GM12878 (cell line): ENCODE measurements around the gene TMEM174. TPM values are rescaled to one million over a fixed set of nuclear protein-coding genes. Genes with fewer than 3 reads are reported as not detected.

Source experiments
- ATAC-seq: fragments of 200-7000 bp; cut with Tn5 transposase; 3 replicates; pipeline ENCODE4 v1.9.1; 2020; ENCODE audit warnings: mild to moderate bottlenecking, moderate library complexity
- BruUV-seq: library from RNA; stranded (reverse); fragments of 400-500 nt; replicated peaks from 2 replicates; lab custom pipeline; 2021; lab: Mats Ljungman, UMichigan
- CTCF ChIA-PET: fragments of 300-600 bp; sonication (Branson Sonifier 250); formaldehyde crosslinking; extraction: SDS; loops from one replicate; lab custom pipeline; 2021; ENCODE audit warnings: inconsistent platforms; lab: Yijun Ruan, JAX
- POLR2A ChIA-PET: fragments of 350-600 bp; formaldehyde crosslinking; extraction: SDS; loops from one replicate; lab custom pipeline; 2021; ENCODE audit warnings: inconsistent platforms; lab: Charles Lee
- RAD21 ChIA-PET: fragments of 300-600 bp; sonication (Branson Sonifier 250); formaldehyde crosslinking; loops from one replicate; lab custom pipeline; 2023; ENCODE audit warnings: antibody characterized with exemption; ENCODE audit not compliant: unreplicated experiment; lab: Charles Lee
- SMC1A ChIA-PET: fragments of 300-600 bp; sonication (Branson Sonifier 250); formaldehyde crosslinking; loops from one replicate; lab custom pipeline; 2023; ENCODE audit not compliant: unreplicated experiment, uncharacterized antibody; lab: Charles Lee
- DNase-seq: peaks from one replicate; pipeline ENCODE4 v3.0.0-alpha.2; 2011; ENCODE audit warnings: low read depth, low spot score
- FAIRE-seq: peaks from 3 replicates; lab custom pipeline; 2011; peaks lifted over from hg19 to GRCh38; lab: Jason Lieb, UNC
- H2AFZ ChIP-seq: 2 replicates; pipeline ENCODE4 v1.6.0; 2011; ENCODE audit warnings: low read depth, low read length, control low read depth; ENCODE audit not compliant: control insufficient read depth
- H3K27ac ChIP-seq: 2 replicates; pipeline ENCODE4 v1.5.1; 2011; ENCODE audit warnings: control low read depth; ENCODE audit not compliant: control insufficient read depth, insufficient read depth
- H3K27me3 ChIP-seq, 2 experiments: replicated peaks in 1 of 2; 2 replicates each; pipeline versions ENCODE4 v1.6.0 to v1.6.1; 2011; ENCODE audit warnings: low read length in 1 of 2; ENCODE audit not compliant: control insufficient read depth in 2 of 2, insufficient read depth in 2 of 2
- H3K36me3 ChIP-seq, 2 experiments: 2 replicates each; pipeline ENCODE4 v1.5.1; 2011; ENCODE audit warnings: low read length in 1 of 2; ENCODE audit not compliant: control insufficient read depth in 2 of 2, insufficient read depth in 2 of 2
- H3K4me1 ChIP-seq: 2 replicates; pipeline ENCODE4 v1.6.1; 2011; ENCODE audit warnings: mild to moderate bottlenecking, low read length, moderate library complexity, mixed read lengths; ENCODE audit not compliant: control insufficient read depth, insufficient read depth
- H3K4me2 ChIP-seq: 2 replicates; pipeline ENCODE4 v1.6.0; 2011; ENCODE audit warnings: control low read depth; ENCODE audit not compliant: control insufficient read depth, insufficient read depth
- H3K4me3 ChIP-seq: fragments of 200-600 bp; sonication (generic); 2 replicates; pipeline ENCODE4 v1.5.1; 2016
- H3K79me2 ChIP-seq: 2 replicates; pipeline ENCODE4 v1.6.0; 2011; ENCODE audit warnings: low read length; ENCODE audit not compliant: control insufficient read depth, insufficient read depth
- H3K9ac ChIP-seq: 2 replicates; pipeline ENCODE4 v1.8.0; 2011; ENCODE audit warnings: low read length, control low read depth, mixed read lengths; ENCODE audit not compliant: control insufficient read depth, insufficient read depth
- H3K9me3 ChIP-seq: replicated peaks from 3 replicates; pipeline ENCODE4 v1.5.1; 2011; ENCODE audit warnings: mild to moderate bottlenecking, low read length; ENCODE audit not compliant: control insufficient read depth, insufficient read depth
- H4K20me1 ChIP-seq: 2 replicates; pipeline ENCODE4 v1.6.0; 2011; ENCODE audit not compliant: control insufficient read depth, insufficient read depth
- ATF7 ChIP-seq: fragments of 450-650 bp; IDR thresholded peaks from 2 replicates; pipeline ENCODE4 v1.6.1; 2016; ENCODE audit warnings: low read depth, mild to moderate bottlenecking
- EP300 ChIP-seq, 2 experiments: fragments of 150-350 bp in 1 of 2; IDR thresholded peaks; 2 replicates each; pipeline ENCODE4 v1.6.1; 2011 to 2012; ENCODE audit warnings: low read depth in 2 of 2, low read length in 2 of 2, borderline replicate concordance in 1 of 2, improper control_type of control experiment in 1 of 2, inconsistent platforms in 1 of 2; ENCODE audit not compliant: control insufficient read depth in 1 of 2
- ETV6 ChIP-seq, 2 experiments: fragments of 450-650 bp in 1 of 2; IDR thresholded peaks in 1 of 2; conservative IDR thresholded peaks in 1 of 2; 2 replicates each; pipeline ENCODE4 v1.6.1; 2014; ENCODE audit warnings: antibody characterized with exemption in 1 of 2, borderline replicate concordance in 1 of 2, low read depth in 1 of 2, mild to moderate bottlenecking in 1 of 2, moderate library complexity in 1 of 2
- POLR2AphosphoS2 ChIP-seq: IDR thresholded peaks from 2 replicates; pipeline ENCODE4 v1.6.1; 2011; ENCODE audit warnings: low read depth, mild to moderate bottlenecking, low read length, improper control_type of control experiment, moderate library complexity
- RAD21 ChIP-seq: IDR thresholded peaks from 2 replicates; pipeline ENCODE4 v1.6.1; 2011; ENCODE audit warnings: mild to moderate bottlenecking, low read depth, low read length, moderate library complexity; ENCODE audit not compliant: insufficient read depth
- RBBP5 ChIP-seq: fragments of 200-600 bp; sonication (generic); conservative IDR thresholded peaks from 2 replicates; pipeline ENCODE4 v1.6.1; 2016
- RFX5 ChIP-seq: IDR thresholded peaks from 2 replicates; pipeline ENCODE4 v1.6.1; 2011; ENCODE audit warnings: low read depth, low read length, improper control_type of control experiment
- SMAD1 ChIP-seq: fragments of 450-650 bp; IDR thresholded peaks from 2 replicates; pipeline ENCODE4 v1.6.1; 2018; ENCODE audit warnings: mild to moderate bottlenecking, low read depth; ENCODE audit not compliant: partially characterized antibody
- SUPT20H ChIP-seq: IDR thresholded peaks from 2 replicates; pipeline ENCODE4 v1.6.1; 2011; ENCODE audit warnings: low read depth, mild to moderate bottlenecking, low read length, moderate library complexity, borderline replicate concordance; ENCODE audit not compliant: control insufficient read depth
- ZNF274 ChIP-seq: IDR thresholded peaks from one replicate; pipeline ENCODE4 v1.8.0; 2011; ENCODE audit not compliant: insufficient read length, insufficient read depth
- WGBS: methylation state at CpG from one replicate; pipeline ENCODE4 v1.1.6; 2016; ENCODE audit warnings: low lambda C conversion rate; ENCODE audit not compliant: insufficient replicate concordance, insufficient coverage; ENCODE audit errors: missing lambda C conversion rate; 5-methylcytosine and 5-hydroxymethylcytosine counted together
- in situ Hi-C: fragments of 300-500 bp; cut with MboI; formaldehyde crosslinking; loops from 9 replicates; pipeline ENCODE4 v1.14.3; 2018; ENCODE audit warnings: mixed read lengths
- intact Hi-C: fragments of 100-400 bp; cut with micrococcal nuclease; formaldehyde crosslinking; loops from one replicate; pipeline ENCODE4 v1.14.2; 2022; ENCODE audit not compliant: unreplicated experiment
- polyA plus RNA-seq, 11 experiments: library from polyadenylated mRNA; depleted of rRNA in 4 of 11; unstranded in 6 of 11; stranded (reverse) in 5 of 11; fragments of >200 nt; fragmentation: Nextera tagmentation in 4 of 11; fragmentation: Illumina TruSeq in 1 of 11; extraction: Ambion mirVana in 4 of 11; extraction: Trizol in 1 of 11; gene quantifications; 1 replicate in 1 of 11; 2 replicates in 10 of 11; pipeline versions ENCODE4 v1.2.1 to v1.2.3, GENCODE V29; 2011 to 2016; ENCODE audit warnings: inconsistent platforms in 2 of 11, missing spikeins in 2 of 11, low read depth in 1 of 11
- total RNA-seq, 4 experiments: library from RNA; depleted of rRNA in 3 of 4; stranded (reverse); fragments of >200 nt in 3 of 4; fragmentation: Illumina TruSeq in 1 of 4; extraction: Trizol in 1 of 4; gene quantifications; 2 replicates each; pipeline versions ENCODE4 v1.2.1 to v1.2.3, GENCODE V29; 2013 to 2021
- TF ChIP-seq, protein P1 (sequence below): fragments of 450-650 bp; IDR thresholded peaks from 2 replicates; pipeline ENCODE4 v1.6.1; 2017; ENCODE audit warnings: low read depth, mild to moderate bottlenecking, moderate library complexity
- TF ChIP-seq, protein P2 (sequence below): fragments of 150-350 bp; IDR thresholded peaks from 2 replicates; pipeline ENCODE4 v1.6.1; 2014; ENCODE audit warnings: mild to moderate bottlenecking, low read depth, low read length
- TF ChIP-seq, protein P3 (sequence below): fragments of 450-650 bp; IDR thresholded peaks from 2 replicates; pipeline ENCODE4 v1.6.1; 2017; ENCODE audit warnings: mild to moderate bottlenecking, moderate library complexity

TMEM174 gene
- total and polyA plus RNA-seq, 10 of the 15 experiments (the other 5 are each of a cell fraction or from before 2014, with no cell fraction given): not detected

DNA sequence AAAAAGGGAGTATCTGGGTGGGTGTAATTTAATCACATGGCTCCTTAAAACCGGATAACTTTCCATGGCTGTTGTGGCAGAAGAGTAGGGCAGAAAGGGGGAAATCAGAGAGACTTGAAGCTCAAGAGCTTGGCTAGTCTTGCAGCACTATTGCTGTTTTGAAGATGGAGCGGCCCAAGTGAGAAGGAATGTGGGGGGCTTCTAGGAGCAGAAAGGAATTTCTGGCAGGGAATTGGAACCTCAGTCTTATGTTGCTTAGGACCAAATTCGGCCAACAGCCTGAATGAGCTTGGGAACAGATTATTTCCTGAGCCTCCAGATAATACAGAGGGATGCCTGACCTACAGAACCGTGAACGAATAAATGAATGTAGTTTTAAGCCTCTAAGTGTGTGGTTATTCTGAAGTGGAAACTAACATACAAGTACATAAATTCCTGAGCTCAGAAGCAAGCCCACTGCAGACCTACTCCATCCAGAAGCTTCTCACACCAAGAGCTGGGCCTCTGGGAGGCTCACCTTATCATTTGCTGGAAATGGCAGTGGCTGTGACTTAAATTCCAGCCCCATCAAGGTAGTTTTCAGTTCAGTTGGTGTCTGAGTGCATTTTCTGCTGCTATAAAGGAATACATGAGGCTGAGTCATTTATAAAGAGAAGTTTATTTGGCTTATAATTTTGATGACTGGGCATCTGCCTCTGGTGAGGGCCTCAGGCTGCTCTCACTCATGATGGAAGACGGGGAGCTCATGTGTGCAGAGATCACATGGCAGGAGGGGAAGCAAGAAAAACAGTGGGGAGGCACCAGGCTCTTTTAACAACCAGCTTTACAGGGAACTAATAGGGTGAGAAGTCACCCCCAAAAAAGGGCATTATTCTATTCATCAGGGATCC is 15.3 kb upstream of the TMEM174 start:
- intact Hi-C loops: no loop called here
- peaks cover 0 to 3% of the 10 kb centered on the region in 2 experiments; a peak in 1 of 4 replicates for H3K27me3 ChIP-seq
- H4K20me1 ChIP-seq: no peaks in the 10 kb centered on the region
- FAIRE-seq (no peak), DNase-seq (no peak), ATAC-seq (no peak)
- H3K27ac ChIP-seq: no peak overlapping the region
- H3K4me1 ChIP-seq: 0 out of 2 replicates have a peak, but pooled peaks cover 5% of the 10 kb centered on the region
- H3K9me3 ChIP-seq: no peaks in the 10 kb centered on the region
- RAD21 ChIA-PET: no interaction called here
- no peak overlapping the region for H3K4me2 ChIP-seq
- no peaks in the 10 kb centered on the region for H3K79me2 ChIP-seq
- H3K4me3 ChIP-seq: no peak overlapping the region
- BruUV-seq: no TSS peak
- CTCF ChIA-PET: interaction anchor here (1.2 kb wide), 1 partner anchor 12 kb away, joined by 3 read pairs; no protein-coding TSS in a partner anchor
- WGBS: 42% methylated on average over 6 of the region's 6 CpGs
- no peak overlapping the region for H3K9ac ChIP-seq
- in situ Hi-C loops: no loop called here
- H3K36me3 ChIP-seq: no peaks in the 10 kb centered on the region
- SMC1A ChIA-PET: interaction anchor here (0.6 kb wide), 1 partner anchor 134 kb away, joined by 3 read pairs; no protein-coding TSS in a partner anchor
- POLR2A ChIA-PET: no interaction called here
- H2AFZ ChIP-seq: no peak overlapping the region
- TF ChIP-seq RBBP5 (no peak), ZNF274 (no peak), SMAD1 (no peak), POLR2AphosphoS2 (no peak), SUPT20H (no peak), ATF7 (no peak), EP300 (IDR thresholded peaks at IDR 0.05; ENCODE audit: borderline replicate concordance in 1 of 2, control insufficient read depth in 1 of 2, low read depth in 2 of 2, low read length in 2 of 2) (no peak), RFX5 (no peak), RAD21 (no peak), ETV6 (conservative IDR thresholded peaks at IDR 0.05 in 1 of 2, IDR thresholded peaks at IDR 0.05 in 1 of 2; ENCODE audit: borderline replicate concordance in 1 of 2, low read depth in 1 of 2) (no peak)
- TF ChIP-seq, protein P1, sequence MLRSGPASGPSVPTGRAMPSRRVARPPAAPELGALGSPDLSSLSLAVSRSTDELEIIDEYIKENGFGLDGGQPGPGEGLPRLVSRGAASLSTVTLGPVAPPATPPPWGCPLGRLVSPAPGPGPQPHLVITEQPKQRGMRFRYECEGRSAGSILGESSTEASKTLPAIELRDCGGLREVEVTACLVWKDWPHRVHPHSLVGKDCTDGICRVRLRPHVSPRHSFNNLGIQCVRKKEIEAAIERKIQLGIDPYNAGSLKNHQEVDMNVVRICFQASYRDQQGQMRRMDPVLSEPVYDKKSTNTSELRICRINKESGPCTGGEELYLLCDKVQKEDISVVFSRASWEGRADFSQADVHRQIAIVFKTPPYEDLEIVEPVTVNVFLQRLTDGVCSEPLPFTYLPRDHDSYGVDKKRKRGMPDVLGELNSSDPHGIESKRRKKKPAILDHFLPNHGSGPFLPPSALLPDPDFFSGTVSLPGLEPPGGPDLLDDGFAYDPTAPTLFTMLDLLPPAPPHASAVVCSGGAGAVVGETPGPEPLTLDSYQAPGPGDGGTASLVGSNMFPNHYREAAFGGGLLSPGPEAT: no peak
- TF ChIP-seq, protein P2, sequence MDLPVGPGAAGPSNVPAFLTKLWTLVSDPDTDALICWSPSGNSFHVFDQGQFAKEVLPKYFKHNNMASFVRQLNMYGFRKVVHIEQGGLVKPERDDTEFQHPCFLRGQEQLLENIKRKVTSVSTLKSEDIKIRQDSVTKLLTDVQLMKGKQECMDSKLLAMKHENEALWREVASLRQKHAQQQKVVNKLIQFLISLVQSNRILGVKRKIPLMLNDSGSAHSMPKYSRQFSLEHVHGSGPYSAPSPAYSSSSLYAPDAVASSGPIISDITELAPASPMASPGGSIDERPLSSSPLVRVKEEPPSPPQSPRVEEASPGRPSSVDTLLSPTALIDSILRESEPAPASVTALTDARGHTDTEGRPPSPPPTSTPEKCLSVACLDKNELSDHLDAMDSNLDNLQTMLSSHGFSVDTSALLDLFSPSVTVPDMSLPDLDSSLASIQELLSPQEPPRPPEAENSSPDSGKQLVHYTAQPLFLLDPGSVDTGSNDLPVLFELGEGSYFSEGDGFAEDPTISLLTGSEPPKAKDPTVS: no peak
- TF ChIP-seq, protein P3, sequence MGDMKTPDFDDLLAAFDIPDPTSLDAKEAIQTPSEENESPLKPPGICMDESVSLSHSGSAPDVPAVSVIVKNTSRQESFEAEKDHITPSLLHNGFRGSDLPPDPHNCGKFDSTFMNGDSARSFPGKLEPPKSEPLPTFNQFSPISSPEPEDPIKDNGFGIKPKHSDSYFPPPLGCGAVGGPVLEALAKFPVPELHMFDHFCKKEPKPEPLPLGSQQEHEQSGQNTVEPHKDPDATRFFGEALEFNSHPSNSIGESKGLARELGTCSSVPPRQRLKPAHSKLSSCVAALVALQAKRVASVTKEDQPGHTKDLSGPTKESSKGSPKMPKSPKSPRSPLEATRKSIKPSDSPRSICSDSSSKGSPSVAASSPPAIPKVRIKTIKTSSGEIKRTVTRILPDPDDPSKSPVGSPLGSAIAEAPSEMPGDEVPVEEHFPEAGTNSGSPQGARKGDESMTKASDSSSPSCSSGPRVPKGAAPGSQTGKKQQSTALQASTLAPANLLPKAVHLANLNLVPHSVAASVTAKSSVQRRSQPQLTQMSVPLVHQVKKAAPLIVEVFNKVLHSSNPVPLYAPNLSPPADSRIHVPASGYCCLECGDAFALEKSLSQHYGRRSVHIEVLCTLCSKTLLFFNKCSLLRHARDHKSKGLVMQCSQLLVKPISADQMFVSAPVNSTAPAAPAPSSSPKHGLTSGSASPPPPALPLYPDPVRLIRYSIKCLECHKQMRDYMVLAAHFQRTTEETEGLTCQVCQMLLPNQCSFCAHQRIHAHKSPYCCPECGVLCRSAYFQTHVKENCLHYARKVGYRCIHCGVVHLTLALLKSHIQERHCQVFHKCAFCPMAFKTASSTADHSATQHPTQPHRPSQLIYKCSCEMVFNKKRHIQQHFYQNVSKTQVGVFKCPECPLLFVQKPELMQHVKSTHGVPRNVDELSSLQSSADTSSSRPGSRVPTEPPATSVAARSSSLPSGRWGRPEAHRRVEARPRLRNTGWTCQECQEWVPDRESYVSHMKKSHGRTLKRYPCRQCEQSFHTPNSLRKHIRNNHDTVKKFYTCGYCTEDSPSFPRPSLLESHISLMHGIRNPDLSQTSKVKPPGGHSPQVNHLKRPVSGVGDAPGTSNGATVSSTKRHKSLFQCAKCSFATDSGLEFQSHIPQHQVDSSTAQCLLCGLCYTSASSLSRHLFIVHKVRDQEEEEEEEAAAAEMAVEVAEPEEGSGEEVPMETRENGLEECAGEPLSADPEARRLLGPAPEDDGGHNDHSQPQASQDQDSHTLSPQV: no peak
